ENCODE data around the gene RTP2. TPM values are rescaled to one million over a fixed set of nuclear protein-coding genes. Genes with fewer than 3 reads are reported as not detected.

Gene RTP2
- total RNA-seq, 1 donor from 2014 or later, result not detected

- Histone ChIP-seq H3K27ac (replicated peaks) (peak overlapping the region; percentile 99), H3K4me1 (peaks cover 91% of the 10 kb centered on the region), H3K36me3 (peaks cover 27% of the 10 kb centered on the region), H3K4me3 (peak overlapping the region; percentile 88), H3K27me3 (ENCODE audit: low read depth) (no peaks in the 10 kb centered on the region), H3K9me3 (replicated peaks) (no peaks in the 10 kb centered on the region)
- DNase-seq, result no peak
- no peak for TF ChIP-seq CTCF (IDR thresholded peaks at IDR 0.05; ENCODE audit: borderline replicate concordance)
- intact Hi-C loops (cut with micrococcal nuclease), result loop anchor here (10.0 kb wide), 1 partner anchor 1398 kb away; no protein-coding TSS in a partner anchor
These were observed 34.6 kb upstream of the RTP2 start for GRCh38 chr3:187737006-187737367.

GRCh38 chr3:187736418-187736871 is 34.1 kb upstream of the RTP2 start:
- peaks cover 33% of the 10 kb centered on the region for H3K36me3 ChIP-seq
- H3K9me3 ChIP-seq (replicated peaks), result no peaks in the 10 kb centered on the region
- intact Hi-C loops (cut with micrococcal nuclease), result loop anchor here (10.0 kb wide), 1 partner anchor 1398 kb away; no protein-coding TSS in a partner anchor
- H3K4me1 ChIP-seq, result peaks cover 91% of the 10 kb centered on the region
- no peak for TF ChIP-seq CTCF (IDR thresholded peaks at IDR 0.05; ENCODE audit: borderline replicate concordance)
- DNase-seq, result no peak
- H3K27me3 ChIP-seq (ENCODE audit: low read depth), result no peaks in the 10 kb centered on the region
- peak overlapping the region; percentile 99 for H3K27ac ChIP-seq (replicated peaks)
- peak overlapping the region; percentile 88 for H3K4me3 ChIP-seq

- peaks cover 91% of the 10 kb centered on the region for H3K4me1 ChIP-seq
These were observed 33.5 kb upstream of the RTP2 start for GRCh38 chr3:187735837-187736236.

GRCh38 chr3:187735383-187735782 is 33.0 kb upstream of the RTP2 start:
- peak overlapping the region; percentile 88 for H3K4me3 ChIP-seq
- peaks cover 43% of the 10 kb centered on the region for H3K36me3 ChIP-seq
- DNase-seq, result no peak
- intact Hi-C loops (cut with micrococcal nuclease), result loop anchor here (10.0 kb wide), 1 partner anchor 1399 kb away; no protein-coding TSS in a partner anchor
- peak overlapping the region; percentile 99 for H3K27ac ChIP-seq (replicated peaks)
- H3K27me3 ChIP-seq (ENCODE audit: low read depth), result no peaks in the 10 kb centered on the region
- H3K4me1 ChIP-seq, result peaks cover 91% of the 10 kb centered on the region
- no peak for TF ChIP-seq CTCF (IDR thresholded peaks at IDR 0.05; ENCODE audit: borderline replicate concordance)
- no peaks in the 10 kb centered on the region for H3K9me3 ChIP-seq (replicated peaks)

More at GRCh38 chr3:187735837-187736236, 33.5 kb upstream of the RTP2 start:
- Histone ChIP-seq H3K9me3 (replicated peaks) (no peaks in the 10 kb centered on the region), H3K4me3 (peak overlapping the region; percentile 88), H3K27ac (replicated peaks) (peak overlapping the region; percentile 99), H3K27me3 (ENCODE audit: low read depth) (no peaks in the 10 kb centered on the region), H3K36me3 (peaks cover 39% of the 10 kb centered on the region)
- intact Hi-C loops (cut with micrococcal nuclease), result loop anchor here (10.0 kb wide), 1 partner anchor 1399 kb away; no protein-coding TSS in a partner anchor
- TF ChIP-seq CTCF (IDR thresholded peaks at IDR 0.05; ENCODE audit: borderline replicate concordance), result no peak
- no peak for DNase-seq

- H3K27me3 ChIP-seq (ENCODE audit: low read depth), result no peaks in the 10 kb centered on the region
- peak overlapping the region; percentile 88 for H3K4me3 ChIP-seq
- DNase-seq, result no peak
- peak overlapping the region; percentile 99 for H3K27ac ChIP-seq (replicated peaks)
- no peak for TF ChIP-seq CTCF (IDR thresholded peaks at IDR 0.05; ENCODE audit: borderline replicate concordance)
- no peaks in the 10 kb centered on the region for H3K9me3 ChIP-seq (replicated peaks)
- H3K36me3 ChIP-seq, result peaks cover 49% of the 10 kb centered on the region
- intact Hi-C loops (cut with micrococcal nuclease), result loop anchor here (10.0 kb wide), 1 partner anchor 1400 kb away; no protein-coding TSS in a partner anchor
- peaks cover 89% of the 10 kb centered on the region for H3K4me1 ChIP-seq
These were observed 32.5 kb upstream of the RTP2 start for GRCh38 chr3:187734841-187735240.
